HG02938 (cell line): ENCODE data around the gene CCDC85C.

Experiments used
- ATAC-seq: cut with Tn5 transposase; IDR thresholded peaks from one replicate; pipeline ENCODE4 v1.9.1; 2021; ENCODE audit warnings: mild to moderate bottlenecking, moderate library complexity; ENCODE audit not compliant: unreplicated experiment

CCDC85C gene

GRCh38 chr14:99590746-99591555 is 13.1 kb downstream of the CCDC85C start:
- ATAC-seq, result no peak

GRCh38 chr14:99589651-99590530 is 14.1 kb downstream of the CCDC85C start:
- no peak for ATAC-seq

GRCh38 chr14:99589031-99589441 is 15.0 kb downstream of the CCDC85C start:
- no peak for ATAC-seq

- no peak for ATAC-seq
These were observed 16.3 kb downstream of the CCDC85C start for GRCh38 chr14:99587460-99588278.

- no peak for ATAC-seq
These were observed 17.1 kb downstream of the CCDC85C start for GRCh38 chr14:99586761-99587459.

- ATAC-seq, result no peak
These were observed 17.8 kb downstream of the CCDC85C start for GRCh38 chr14:99586054-99586760.

- no peak for ATAC-seq
These were observed 19.2 kb downstream of the CCDC85C start for GRCh38 chr14:99584823-99585222.

GRCh38 chr14:99581938-99582337 is 22.1 kb downstream of the CCDC85C start:
- no peak for ATAC-seq

- no peak for ATAC-seq
These were observed 22.6 kb downstream of the CCDC85C start for GRCh38 chr14:99581374-99581773.

- ATAC-seq, result no peak
These were observed 24.0 kb downstream of the CCDC85C start for GRCh38 chr14:99579903-99580571.

- no peak for ATAC-seq
These were observed 24.7 kb downstream of the CCDC85C start for GRCh38 chr14:99579120-99579836.

- ATAC-seq, result no peak
These were observed 25.4 kb downstream of the CCDC85C start for GRCh38 chr14:99578541-99579101.

GRCh38 chr14:99576761-99577705 is 27.0 kb downstream of the CCDC85C start:
- ATAC-seq, result no peak

GRCh38 chr14:99576304-99576703 is 27.7 kb downstream of the CCDC85C start:
- ATAC-seq, result no peak

- no peak for ATAC-seq
These were observed 28.7 kb downstream of the CCDC85C start for GRCh38 chr14:99575043-99576023.
